T-helper 1 cell (primary cell): Measurements from ENCODE around the gene GLP1R.

Source experiments
- DNase-seq, 5 donors: peaks; one replicate each; pipeline ENCODE4 v3.0.0-alpha.2; 2012 to 2020

Gene GLP1R

DNA sequence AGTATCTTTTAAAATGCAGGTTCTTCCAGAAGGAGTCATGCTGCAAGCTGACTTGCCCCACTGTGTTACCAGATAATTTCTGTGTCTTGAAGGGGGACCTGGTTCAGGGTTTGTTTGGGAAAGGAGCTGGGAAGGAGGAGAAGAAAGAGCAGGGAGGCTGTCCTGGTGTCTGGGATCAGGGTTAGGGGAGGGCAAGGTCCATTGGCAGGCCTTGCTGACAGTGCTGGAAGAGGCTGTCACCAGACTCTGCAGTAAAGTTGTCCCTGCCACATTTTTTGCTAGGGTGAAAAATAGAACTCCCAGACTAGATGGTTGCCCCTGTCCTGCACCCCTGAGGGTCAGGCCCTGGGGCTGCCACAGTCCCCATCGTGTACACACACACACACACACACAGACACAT lies 14.9 kb downstream of the GLP1R start:
- DNase-seq, result no peak

DNA sequence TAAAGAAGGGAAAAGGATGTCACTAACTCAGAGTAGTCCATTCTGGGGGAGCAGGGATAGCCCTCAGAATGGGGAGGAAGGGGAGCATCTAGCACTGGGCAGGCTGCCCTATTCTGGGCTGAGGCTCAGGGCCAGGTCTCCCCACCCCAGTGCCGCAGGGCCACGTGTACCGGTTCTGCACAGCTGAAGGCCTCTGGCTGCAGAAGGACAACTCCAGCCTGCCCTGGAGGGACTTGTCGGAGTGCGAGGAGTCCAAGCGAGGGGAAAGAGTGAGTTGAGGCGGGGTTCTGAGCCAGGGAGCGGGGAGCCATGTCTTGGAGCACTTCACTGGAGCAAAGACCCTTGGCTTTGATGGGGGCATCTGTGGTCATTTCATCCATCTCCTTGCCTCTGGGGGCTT lies 17.0 kb downstream of the GLP1R start:
- no peak for DNase-seq

DNA sequence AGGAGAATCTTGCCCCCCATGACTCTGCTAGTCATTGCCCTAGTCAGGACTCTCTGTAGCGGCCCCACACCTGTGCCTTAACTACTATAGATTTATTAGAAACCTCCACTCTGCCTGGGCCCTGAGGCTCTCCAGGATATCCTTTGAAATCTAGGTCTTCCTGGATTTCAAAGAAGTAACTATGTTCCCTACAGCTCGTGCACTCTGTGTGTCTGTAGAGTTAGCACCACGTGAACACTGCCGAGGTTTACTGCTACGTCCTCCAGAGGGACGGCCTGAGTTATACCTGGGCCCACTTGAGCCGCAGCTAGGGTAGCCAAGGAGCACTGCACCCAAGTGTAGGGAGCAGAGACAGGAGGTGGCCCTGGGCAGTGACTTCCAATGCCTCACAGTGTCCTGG lies 19.8 kb downstream of the GLP1R start:
- no peak for DNase-seq

GRCh38 chr6:39072830-39073229 lies 24.2 kb downstream of the GLP1R start:
- DNase-seq, result no peak

- no peak for DNase-seq
Measured at GRCh38 chr6:39073471-39074355, 25.1 kb downstream of the GLP1R start.

DNA sequence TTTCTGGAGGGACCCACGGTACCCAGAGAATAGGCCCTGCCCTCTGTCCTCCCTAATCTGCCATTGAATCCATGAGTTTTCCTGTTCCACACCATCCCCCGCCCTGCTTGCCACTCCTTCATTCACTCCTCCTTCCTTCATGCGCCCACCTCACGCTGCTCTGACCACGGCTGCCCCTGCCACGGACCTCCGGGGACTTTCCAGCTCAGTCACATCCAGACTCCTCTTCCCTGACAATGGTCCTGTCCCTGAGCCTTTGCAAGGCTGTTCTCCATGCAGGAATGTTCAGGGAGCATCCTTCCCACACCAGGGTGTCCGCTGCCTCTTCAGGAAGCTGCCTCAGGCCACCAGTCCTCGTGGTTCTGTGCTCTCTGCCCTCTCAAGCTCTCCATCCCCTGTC lies 25.9 kb downstream of the GLP1R start:
- DNase-seq, result no peak

GRCh38 chr6:39075010-39075686 lies 26.6 kb downstream of the GLP1R start:
- DNase-seq, result no peak

DNA sequence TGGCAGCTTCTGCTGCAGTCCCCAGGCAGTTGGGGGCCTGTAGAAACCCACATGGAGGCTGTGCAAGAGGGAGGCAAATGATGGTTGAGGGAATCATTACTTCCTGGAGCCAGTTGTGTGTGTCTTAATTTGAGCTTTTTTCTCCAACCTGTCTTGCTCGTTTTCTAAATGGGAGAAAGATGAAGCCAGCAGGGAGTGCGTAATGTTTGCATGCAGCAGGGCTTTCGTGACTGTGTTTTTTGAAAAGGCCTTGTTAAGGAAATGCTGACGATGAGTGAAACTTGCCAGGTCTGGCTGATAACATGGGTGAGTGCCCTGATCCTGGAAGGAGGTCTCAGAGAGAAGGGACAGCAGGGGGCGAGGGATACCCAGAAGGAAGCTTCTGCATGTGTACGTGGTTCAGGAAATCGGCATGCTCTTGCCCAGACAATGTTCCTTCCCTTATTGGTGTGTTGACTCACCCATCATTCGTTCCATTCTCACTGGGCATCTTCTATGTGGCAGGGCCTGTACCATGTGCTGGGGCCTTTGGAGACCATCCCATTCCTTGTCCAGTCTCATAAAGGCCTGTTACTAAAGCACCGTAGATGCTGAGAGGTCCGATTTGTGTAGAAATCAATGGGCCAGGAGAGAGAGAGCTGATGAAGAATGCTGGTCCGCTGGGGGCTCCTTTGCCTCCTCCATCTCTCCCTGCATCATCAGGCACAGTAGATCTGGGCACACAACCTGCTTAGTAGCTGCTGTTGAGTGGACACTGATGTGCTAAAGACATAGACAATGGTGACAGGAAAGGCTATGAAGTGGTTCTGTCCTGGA lies 27.4 kb downstream of the GLP1R start:
- no peak for DNase-seq

DNA sequence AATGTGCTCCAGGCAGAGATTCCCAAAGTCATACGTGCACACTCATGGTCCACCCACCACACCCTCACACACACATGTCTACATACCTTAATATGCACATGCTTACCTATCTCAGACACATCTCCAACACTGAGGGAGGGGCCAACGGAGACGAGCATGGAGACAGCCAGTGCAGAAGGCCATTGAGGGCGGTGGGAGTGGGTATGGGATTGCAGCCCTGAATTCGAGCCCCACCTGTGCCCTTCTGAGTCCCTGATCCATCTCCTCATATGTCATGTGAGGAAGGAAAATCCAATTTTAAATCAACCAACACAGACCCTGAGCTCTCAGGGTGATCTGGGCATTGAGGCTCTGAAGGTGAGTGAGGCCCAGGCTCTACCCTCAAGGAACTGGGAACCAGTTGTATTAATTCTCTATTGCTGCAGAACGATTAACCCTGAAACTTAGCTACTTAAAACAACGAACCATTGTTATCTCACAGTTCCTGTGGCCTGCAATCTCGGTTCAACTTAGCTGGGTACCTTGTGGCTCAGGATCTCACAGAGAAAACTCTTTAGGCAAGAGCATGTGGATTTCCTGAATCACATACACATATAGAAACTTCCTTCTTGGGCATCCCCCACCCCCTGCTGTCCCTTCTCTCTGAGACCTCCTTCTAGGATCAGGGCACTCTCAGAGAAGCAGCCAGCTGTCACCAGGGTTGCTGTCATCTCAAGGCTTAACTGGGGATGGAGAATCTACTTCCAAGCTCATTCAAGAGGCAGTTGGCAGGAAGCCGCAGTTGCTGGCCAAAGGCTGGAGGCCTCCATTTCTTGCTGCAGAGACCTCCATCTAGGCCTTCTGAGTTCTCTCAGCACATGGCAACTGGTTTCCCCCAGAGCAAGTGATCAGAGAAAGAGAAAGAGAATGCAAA lies 28.3 kb downstream of the GLP1R start:
- no peak for DNase-seq

GRCh38 chr6:39077882-39078594 lies 29.5 kb downstream of the GLP1R start:
- no peak for DNase-seq

GRCh38 chr6:39078695-39079094 lies 30.1 kb downstream of the GLP1R start:
- DNase-seq, result no peak

DNA sequence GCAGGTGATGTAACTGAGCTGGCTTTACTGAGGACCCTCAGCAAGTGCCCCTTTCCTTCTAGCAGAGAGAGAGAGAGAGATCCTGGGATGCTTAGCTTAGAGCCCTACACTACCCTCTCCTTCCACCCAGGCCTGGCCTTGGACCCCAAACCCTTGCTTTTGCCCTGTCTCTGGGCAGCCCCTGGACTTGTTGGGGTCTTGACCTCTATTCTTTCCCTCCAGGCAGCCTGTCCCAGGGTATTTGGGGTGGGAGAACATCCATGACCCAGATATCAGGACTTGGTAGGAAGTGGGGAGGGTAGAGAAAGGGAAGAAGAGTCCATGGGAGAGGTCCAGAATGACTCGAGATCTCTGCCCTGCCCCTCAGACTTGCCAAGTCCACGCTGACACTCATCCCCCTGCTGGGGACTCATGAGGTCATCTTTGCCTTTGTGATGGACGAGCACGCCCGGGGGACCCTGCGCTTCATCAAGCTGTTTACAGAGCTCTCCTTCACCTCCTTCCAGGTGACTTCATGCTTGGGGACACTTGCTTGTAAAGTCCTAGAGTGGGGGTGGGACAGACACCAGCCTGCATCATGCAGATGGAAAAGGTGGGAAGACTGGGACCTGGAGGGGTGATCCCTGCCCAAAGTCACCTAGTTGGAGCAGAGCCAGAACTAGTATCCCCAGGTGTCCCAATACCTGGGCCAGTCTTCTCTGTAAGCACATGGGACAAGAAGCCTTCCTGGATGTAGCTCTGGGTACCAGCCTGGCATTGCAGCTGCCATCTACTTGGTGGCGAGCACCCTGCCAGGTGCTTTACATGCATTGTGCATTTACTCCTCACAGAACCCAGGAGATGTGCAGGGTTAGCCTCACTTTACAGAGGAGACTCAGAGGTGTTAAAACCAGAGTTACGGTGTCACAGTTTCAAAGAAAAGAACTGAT lies 30.9 kb downstream of the GLP1R start:
- DNase-seq, result no peak

DNA sequence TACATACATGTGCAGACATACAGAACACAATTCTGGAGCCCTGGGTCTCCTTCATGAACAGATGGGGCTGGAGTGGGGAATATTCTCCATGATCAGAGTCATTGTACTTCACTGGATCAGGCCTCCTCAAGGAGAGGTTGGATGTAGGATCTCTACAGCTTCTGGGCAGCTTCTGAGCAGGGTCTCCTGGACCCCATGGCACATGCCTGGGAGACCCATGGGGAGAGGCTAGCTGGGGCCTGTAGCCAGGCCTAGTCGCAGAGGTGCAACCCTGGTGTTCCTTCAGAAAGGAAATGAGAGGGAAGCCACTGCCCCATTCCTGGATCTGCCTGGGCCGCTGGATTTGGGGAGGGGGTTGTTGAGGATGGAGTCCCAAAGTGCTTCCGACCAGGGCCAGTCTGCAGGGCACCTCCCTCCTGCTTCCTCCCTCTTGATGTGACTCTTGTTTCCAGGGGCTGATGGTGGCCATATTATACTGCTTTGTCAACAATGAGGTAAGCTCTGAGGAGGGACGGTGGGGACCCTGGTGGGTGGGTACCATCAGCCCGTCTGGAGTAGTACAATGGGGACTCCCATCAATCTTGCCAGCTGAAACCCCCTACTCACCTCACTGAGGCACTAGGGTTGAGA lies 31.8 kb downstream of the GLP1R start:
- DNase-seq, result no peak

- no peak for DNase-seq
Measured at GRCh38 chr6:39082310-39082709, 33.7 kb downstream of the GLP1R start.

- no peak for DNase-seq
Measured at GRCh38 chr6:39083231-39083634, 34.7 kb downstream of the GLP1R start.

- DNase-seq, result no peak
Measured at GRCh38 chr6:39084506-39084905, 35.9 kb downstream of the GLP1R start.

- DNase-seq, result no peak
Measured at GRCh38 chr6:39085129-39085797, 36.7 kb downstream of the GLP1R start.

GRCh38 chr6:39086294-39086693 lies 37.7 kb downstream of the GLP1R start:
- DNase-seq, result peak in 1 of 5 donors; percentile 54

DNA sequence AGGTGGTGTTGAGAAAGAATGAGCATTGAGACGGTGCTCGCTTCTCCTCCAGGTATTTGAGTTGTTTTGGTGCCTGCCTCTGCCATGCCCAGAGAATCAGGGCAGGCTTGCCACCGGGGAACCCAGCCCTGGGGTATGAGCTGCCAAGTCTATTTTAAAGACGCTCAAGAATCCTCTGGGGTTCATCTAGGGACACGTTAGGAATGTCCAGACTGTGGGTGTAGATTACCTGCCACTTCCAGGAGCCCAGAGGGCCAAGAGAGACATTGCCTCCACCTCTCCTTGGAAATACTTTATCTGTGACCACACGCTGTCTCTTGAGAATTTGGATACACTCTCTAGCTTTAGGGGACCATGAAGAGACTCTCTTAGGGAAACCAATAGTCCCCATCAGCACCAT lies 38.1 kb downstream of the GLP1R start:
- no peak for DNase-seq
